AG10803 (cell line): Measurements from ENCODE around the gene CSNK1E.

ENCODE experiments used
- DNase-seq: peaks from one replicate; pipeline ENCODE4 v3.0.0; 2010; ENCODE audit warnings: low read depth
- H3K4me3 ChIP-seq: 2 replicates; pipeline ENCODE4 v1.5.1; 2011; ENCODE audit warnings: mild to moderate bottlenecking, low read length, control low read depth
- CTCF ChIP-seq: conservative IDR thresholded peaks from 2 replicates; pipeline ENCODE4 v1.5.1; 2011; ENCODE audit warnings: mild to moderate bottlenecking, low read length, control low read depth, inconsistent platforms

The CSNK1E gene

GRCh38 chr22:38255697-38256096 is 61.5 kb downstream of the CSNK1E start:
- H3K4me3 ChIP-seq: no peak overlapping the region
- DNase-seq: no peak
- TF ChIP-seq CTCF: no peak

GRCh38 chr22:38251341-38251692 is 65.9 kb downstream of the CSNK1E start:
- DNase-seq: no peak
- H3K4me3 ChIP-seq: no peak overlapping the region
- no peak for TF ChIP-seq CTCF

- H3K4me3 ChIP-seq: no peak overlapping the region
- DNase-seq: no peak
- no peak for TF ChIP-seq CTCF
These were observed 66.4 kb downstream of the CSNK1E start for GRCh38 chr22:38250643-38251340.

- no peak for DNase-seq
- H3K4me3 ChIP-seq: no peak overlapping the region
- TF ChIP-seq CTCF: no peak
These were observed 67.2 kb downstream of the CSNK1E start for GRCh38 chr22:38249803-38250642.

GRCh38 chr22:38249301-38249700 is 67.9 kb downstream of the CSNK1E start:
- TF ChIP-seq CTCF: no peak
- DNase-seq: no peak

GRCh38 chr22:38248280-38248679 is 69.0 kb downstream of the CSNK1E start:
- no peak for TF ChIP-seq CTCF

More at GRCh38 chr22:38249301-38249700, 67.9 kb downstream of the CSNK1E start:
- H3K4me3 ChIP-seq: no peak overlapping the region

GRCh38 chr22:38247713-38248112 is 69.5 kb downstream of the CSNK1E start:
- DNase-seq: no peak
- no peak for TF ChIP-seq CTCF
- no peak overlapping the region for H3K4me3 ChIP-seq

More at GRCh38 chr22:38248280-38248679, 69.0 kb downstream of the CSNK1E start:
- H3K4me3 ChIP-seq: no peak overlapping the region
- DNase-seq: no peak
